HepG2 (cell line): ENCODE data around the gene PCBP1. TPM values are rescaled to one million over a fixed set of nuclear protein-coding genes. Genes with fewer than 3 reads are reported as not detected.

Source experiments
- AFF4 ChIP-seq: sonication (generic); formaldehyde crosslinking; IDR thresholded peaks from 2 replicates; pipeline ENCODE4 v1.4.0; 2020; ENCODE audit warnings: missing genetic modification reagents
- HCFC1 ChIP-seq: fragments of 150-350 bp; IDR thresholded peaks from 2 replicates; pipeline ENCODE4 v1.6.1; 2014; ENCODE audit warnings: low read depth, low read length
- HIVEP1 ChIP-seq: sonication (generic); formaldehyde crosslinking; IDR thresholded peaks from 2 replicates; pipeline ENCODE4 v1.4.0; 2020; ENCODE audit warnings: mild to moderate bottlenecking, missing genetic modification reagents
- NCOR1 ChIP-seq: fragments of 200-600 bp; sonication (generic); IDR thresholded peaks from 2 replicates; pipeline ENCODE4 v1.7.0; 2017; ENCODE audit warnings: antibody characterized with exemption, low read length, borderline replicate concordance
- SMAD3 ChIP-seq: sonication (generic); formaldehyde crosslinking; IDR thresholded peaks from 2 replicates; pipeline ENCODE4 v1.4.0; 2020; ENCODE audit warnings: missing genetic modification reagents
- SSRP1 ChIP-seq: IDR thresholded peaks from 2 replicates; pipeline ENCODE4 v1.6.1; 2016; ENCODE audit warnings: control low read depth
- ZNF724P ChIP-seq: sonication (generic); formaldehyde crosslinking; IDR thresholded peaks from 2 replicates; pipeline ENCODE4 v1.8.0; 2022; ENCODE audit warnings: missing genetic modification reagents, borderline replicate concordance
- ZSCAN31 ChIP-seq: sonication (generic); formaldehyde crosslinking; IDR thresholded peaks from 2 replicates; pipeline ENCODE4 v1.5.0; 2020; ENCODE audit warnings: low read depth, mild to moderate bottlenecking, missing genetic modification reagents
- polyA plus RNA-seq, 8 experiments: library from polyadenylated mRNA; depleted of rRNA in 3 of 8; stranded (reverse) in 7 of 8; unstranded in 1 of 8; fragments of >200 nt; fragmentation: Illumina TruSeq in 4 of 8; extraction: Trizol in 4 of 8; gene quantifications; 2 replicates each; pipeline versions ENCODE4 v1.2.1 to v1.2.3, GENCODE V29; 2011 to 2016; ENCODE audit warnings: low read depth in 4 of 8, missing spikeins in 1 of 8, mixed read lengths in 1 of 8; ENCODE audit not compliant: insufficient read depth in 1 of 8
- total RNA-seq, 5 experiments: library from RNA; depleted of rRNA; stranded (reverse); fragments of >200 nt; fragmentation: Illumina TruSeq; extraction: Trizol; gene quantifications; 2 replicates each; pipeline ENCODE4 v1.2.3, GENCODE V29; 2016; ENCODE audit warnings: low read depth in 1 of 5
- TF ChIP-seq, protein P1 (sequence below): sonication (generic); formaldehyde crosslinking; IDR thresholded peaks from 2 replicates; pipeline ENCODE4 v1.5.1; 2020; ENCODE audit warnings: mild to moderate bottlenecking, missing genetic modification reagents

Gene PCBP1
- total and polyA plus RNA-seq, 2 of the 13 experiments (the other 11 are each of a cell fraction or from before 2014, with no cell fraction given), result 32.0 to 137 TPM

- TF ChIP-seq AFF4 (CRISPR knock-in tag) (no peak), SSRP1 (peak; percentile 46), ZNF724P (CRISPR knock-in tag) (no peak), NCOR1 (no peak; the same call in 1 of the 2 replicates), HIVEP1 (CRISPR knock-in tag) (no peak), ZSCAN31 (CRISPR knock-in tag) (no peak), HCFC1 (no peak), SMAD3 (CRISPR knock-in tag) (0 out of 2 replicates have a peak, but pooled peaks have one; percentile 17)
- TF ChIP-seq, protein P1, sequence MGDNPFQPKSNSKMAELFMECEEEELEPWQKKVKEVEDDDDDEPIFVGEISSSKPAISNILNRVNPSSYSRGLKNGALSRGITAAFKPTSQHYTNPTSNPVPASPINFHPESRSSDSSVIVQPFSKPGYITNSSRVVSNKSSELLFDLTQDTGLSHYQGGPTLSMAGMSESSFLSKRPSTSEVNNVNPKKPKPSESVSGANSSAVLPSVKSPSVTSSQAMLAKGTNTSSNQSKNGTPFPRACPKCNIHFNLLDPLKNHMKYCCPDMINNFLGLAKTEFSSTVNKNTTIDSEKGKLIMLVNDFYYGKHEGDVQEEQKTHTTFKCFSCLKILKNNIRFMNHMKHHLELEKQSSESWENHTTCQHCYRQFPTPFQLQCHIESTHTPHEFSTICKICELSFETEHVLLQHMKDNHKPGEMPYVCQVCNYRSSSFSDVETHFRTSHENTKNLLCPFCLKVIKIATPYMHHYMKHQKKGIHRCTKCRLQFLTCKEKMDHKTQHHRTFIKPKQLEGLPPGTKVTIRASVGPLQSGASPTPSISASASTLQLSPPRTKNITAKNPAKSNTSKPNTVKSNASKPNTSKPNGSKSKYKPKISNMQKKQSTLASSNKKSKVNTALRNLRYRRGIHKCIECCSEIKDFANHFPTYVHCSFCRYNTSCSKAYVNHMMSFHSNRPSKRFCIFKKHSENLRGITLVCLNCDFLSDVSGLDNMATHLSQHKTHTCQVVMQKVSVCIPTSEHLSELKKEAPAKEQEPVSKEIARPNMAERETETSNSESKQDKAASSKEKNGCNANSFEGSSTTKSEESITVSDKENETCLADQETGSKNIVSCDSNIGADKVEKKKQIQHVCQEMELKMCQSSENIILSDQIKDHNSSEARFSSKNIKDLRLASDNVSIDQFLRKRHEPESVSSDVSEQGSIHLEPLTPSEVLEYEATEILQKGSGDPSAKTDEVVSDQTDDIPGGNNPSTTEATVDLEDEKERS (CRISPR knock-in tag), result no peak
These were observed 3.7 kb upstream of the PCBP1 start (continued) for GRCh38 chr2:70083344-70084156.
